Testis (tissue), 2 donors: Measurements from ENCODE around the gene MRPS15.

Experiments used
- POLR2A ChIP-seq: fragments of 450-650 bp; IDR thresholded peaks from one replicate; pipeline ENCODE4 v1.6.1; 2017; ENCODE audit warnings: antibody characterized with exemption, mild to moderate bottlenecking, moderate library complexity
- TF ChIP-seq, protein P1 (sequence below), 3 experiments: fragments of 450-650 bp in 2 of 3; fragments of 200-600 bp in 1 of 3; sonication (generic) in 1 of 3; IDR thresholded peaks; one replicate each; pipeline ENCODE4 v1.5.1; 2016 to 2019; ENCODE audit warnings: antibody characterized with exemption in 3 of 3, mild to moderate bottlenecking in 2 of 3, moderate library complexity in 1 of 3

DNA sequence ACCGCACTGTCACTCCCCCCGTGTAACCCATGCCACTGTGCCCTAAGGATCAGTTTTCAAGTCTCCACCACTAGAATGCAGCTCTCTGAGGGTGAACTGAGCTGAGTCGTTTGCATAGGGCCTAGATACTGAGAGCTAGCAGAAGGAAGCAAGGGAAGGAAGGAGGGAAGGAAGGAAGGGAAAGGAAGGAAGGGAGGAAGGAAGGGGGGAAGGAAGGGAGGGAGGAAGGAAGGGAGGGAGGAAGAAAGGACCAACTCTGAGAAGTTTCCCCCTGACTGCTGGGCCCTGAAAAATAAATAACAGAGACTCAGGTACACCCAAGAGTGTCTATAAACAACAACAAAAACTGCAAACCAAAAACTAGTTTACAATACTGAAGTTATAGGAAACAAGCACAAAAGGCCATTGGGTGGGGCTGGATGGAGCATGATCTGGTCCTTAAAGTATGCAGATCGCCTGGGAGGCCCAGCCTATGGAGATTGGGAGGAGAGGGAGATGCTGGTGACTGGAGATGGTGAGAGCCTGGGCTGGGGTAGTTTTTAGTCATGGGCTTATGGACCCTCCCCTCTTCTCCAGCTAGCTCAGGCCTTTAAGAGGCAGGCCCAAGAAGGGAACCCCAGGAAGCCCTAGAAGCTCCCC is 1.7 kb upstream of the MRPS15 start:
- TF ChIP-seq, protein P1, sequence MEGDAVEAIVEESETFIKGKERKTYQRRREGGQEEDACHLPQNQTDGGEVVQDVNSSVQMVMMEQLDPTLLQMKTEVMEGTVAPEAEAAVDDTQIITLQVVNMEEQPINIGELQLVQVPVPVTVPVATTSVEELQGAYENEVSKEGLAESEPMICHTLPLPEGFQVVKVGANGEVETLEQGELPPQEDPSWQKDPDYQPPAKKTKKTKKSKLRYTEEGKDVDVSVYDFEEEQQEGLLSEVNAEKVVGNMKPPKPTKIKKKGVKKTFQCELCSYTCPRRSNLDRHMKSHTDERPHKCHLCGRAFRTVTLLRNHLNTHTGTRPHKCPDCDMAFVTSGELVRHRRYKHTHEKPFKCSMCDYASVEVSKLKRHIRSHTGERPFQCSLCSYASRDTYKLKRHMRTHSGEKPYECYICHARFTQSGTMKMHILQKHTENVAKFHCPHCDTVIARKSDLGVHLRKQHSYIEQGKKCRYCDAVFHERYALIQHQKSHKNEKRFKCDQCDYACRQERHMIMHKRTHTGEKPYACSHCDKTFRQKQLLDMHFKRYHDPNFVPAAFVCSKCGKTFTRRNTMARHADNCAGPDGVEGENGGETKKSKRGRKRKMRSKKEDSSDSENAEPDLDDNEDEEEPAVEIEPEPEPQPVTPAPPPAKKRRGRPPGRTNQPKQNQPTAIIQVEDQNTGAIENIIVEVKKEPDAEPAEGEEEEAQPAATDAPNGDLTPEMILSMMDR (IDR thresholded peaks at IDR 0.05) = no peak
- no peak for TF ChIP-seq POLR2A
